DMS53 treated with DMSO at 0.1 percent for 48 hours (cell line): Measurements from ENCODE around the gene ZNF780B.
A peak's percentile ranks its signal among the peaks of the same experiment; 100 is the strongest.

Source experiments
- DNase-seq: peaks from one replicate; lab custom pipeline; 2025; ENCODE audit not compliant: unreplicated experiment; lab: John Stamatoyannopoulos, UW

ZNF780B gene

DNA sequence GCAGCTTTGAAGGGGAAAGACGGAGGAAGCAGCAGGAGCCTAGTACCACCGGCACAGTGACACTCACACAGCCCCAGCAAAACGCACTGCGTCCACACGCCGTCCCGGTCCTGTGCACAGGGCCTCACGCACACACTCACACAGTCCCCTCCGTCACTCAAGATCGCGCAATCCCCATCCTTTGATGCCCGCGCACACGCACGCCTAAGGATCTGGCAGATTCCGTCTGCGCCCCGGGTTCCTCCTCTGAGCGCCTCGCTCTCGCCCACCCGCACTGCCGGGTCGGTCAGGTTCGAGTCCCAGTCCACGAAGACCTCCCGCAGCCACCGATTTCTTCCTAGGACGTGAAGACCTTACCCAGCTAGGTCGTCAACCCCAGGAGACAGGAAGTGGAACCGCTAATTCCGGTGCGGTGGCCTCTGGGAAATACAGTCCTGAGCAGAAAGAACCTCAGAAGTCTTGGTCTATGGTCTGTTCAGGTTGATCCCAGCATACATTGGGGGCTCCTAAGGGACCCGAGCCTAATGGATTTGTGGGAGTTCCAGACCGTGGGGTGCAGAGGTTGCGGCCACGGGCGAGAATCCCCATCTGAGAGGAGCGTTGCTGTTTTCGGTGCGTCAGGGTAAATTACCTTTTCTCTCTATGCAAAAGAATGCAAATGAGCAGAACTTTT, at the start of gene ZNF780B:
Gene ZNF780B, minus strand, starts transcription at position 400 of the 673 bp plus-strand sequence. CDS start 5,899 bp downstream, outside the sequence.
- peak; percentile 67 for DNase-seq

DNA sequence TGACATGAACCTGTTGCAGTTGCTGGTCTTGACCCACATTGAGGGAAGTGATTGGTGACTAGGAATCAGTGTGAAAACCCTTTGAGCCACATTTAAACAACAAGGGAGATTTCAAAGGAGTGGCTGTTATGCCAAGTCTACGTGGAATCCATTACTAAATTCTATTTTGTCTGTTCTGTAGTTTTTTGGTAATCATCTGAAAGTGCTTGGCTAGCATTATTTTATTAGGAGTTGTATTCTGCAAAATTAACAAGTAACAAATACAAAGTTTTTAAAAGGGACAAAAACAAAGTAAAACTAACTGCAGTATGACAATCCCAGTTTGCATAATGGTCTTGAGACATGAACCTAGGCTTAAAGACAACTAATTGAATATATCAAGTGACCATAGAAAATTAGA, 48.7 kb upstream of the ZNF780B start:
- DNase-seq = no peak

DNA sequence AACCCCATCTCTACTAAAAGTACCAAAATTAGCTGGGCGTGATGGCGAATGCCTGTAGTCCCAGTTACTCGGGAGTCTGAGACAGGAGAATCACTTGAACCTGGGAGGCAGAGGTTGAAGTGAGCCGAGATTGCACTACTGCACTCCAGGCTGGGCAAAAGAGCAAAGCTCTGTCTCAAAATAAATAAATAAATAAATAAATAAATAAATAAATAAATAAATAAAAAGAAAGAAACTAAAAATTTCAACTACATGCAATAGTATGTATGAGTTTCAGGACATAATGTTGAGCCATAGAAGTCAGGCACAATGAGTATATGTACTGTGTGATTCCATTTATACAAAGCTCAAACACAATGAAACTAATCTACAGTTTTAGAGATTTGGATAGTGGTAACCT, 47.6 kb upstream of the ZNF780B start:
- no peak for DNase-seq

DNA sequence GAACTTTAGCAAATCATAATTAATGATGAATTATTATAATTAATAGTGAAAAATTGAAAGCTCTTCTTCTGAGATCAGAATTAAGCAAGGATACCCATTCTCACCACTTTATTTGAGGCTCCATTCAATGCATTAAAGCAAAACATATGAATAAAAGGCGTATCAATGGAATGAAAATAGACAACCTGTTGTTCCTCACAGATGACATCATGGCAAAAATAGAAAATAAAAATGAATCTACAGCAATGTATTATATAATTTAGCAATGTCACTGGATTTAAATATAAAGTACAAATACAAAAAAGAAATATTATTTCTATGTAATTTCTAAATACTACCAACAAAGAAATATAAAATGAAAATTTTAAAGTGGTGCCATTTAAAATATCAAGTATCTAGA, 45.8 kb upstream of the ZNF780B start:
- no peak for DNase-seq

DNA sequence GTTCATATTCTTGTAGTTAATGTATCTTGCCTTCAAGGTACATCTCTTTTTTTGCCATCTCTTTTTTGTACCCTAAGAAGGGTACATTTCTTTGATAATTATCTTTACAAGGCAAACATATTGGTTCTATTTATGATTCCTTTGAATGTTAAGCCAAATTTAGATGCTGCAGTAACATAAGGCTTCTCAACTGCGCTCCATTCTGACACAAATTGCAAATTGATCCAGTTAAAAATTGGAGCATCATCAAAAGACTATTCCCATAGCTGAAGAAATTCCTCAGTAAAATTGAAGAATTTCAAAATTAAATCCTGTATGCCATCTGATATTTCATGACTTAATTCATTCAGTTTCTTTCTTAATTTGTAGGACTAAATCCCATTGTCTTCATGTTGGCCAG, 37.4 kb upstream of the ZNF780B start:
- no peak for DNase-seq

DNA sequence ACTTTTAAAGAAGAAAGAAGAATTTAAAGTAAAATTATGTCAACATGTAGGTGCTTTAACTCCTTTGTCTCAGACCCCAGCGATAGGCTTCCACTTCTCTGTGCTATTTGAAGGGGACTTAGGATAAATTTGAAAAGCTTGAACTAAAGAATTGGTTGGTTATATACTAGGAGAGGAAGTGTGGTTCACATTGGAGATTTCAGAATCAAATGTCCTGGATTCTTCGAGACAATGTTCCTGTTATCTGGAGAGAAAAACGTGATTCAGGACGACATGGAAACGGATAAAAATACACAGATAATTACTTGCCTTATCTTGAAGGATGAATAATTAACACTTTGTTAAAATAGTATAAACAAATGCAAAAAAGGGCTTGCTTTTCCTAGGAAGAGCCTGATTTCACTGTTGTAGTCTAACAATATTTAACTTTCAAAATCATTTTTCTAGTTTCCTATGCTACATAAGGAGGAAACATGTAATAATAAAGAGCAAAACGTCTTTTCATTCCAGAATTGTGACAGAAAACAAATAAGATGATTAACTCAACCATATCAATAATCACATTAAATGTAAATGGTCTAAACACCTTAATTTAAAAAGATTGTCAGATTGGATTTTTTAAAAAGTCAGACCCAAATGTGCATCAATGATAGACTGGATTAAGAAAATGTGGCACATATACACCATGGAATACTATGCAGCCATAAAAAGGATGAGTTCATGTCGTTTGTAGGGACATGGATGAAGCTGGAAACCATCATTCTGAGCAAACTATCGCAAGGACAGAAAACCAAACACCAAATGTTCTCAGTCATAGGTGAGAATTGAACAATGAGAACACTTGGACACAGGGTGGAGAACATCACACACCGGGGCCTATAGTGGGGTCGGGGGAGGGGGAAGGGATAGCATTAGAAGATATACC, 35.4 kb upstream of the ZNF780B start:
- no peak for DNase-seq

DNA sequence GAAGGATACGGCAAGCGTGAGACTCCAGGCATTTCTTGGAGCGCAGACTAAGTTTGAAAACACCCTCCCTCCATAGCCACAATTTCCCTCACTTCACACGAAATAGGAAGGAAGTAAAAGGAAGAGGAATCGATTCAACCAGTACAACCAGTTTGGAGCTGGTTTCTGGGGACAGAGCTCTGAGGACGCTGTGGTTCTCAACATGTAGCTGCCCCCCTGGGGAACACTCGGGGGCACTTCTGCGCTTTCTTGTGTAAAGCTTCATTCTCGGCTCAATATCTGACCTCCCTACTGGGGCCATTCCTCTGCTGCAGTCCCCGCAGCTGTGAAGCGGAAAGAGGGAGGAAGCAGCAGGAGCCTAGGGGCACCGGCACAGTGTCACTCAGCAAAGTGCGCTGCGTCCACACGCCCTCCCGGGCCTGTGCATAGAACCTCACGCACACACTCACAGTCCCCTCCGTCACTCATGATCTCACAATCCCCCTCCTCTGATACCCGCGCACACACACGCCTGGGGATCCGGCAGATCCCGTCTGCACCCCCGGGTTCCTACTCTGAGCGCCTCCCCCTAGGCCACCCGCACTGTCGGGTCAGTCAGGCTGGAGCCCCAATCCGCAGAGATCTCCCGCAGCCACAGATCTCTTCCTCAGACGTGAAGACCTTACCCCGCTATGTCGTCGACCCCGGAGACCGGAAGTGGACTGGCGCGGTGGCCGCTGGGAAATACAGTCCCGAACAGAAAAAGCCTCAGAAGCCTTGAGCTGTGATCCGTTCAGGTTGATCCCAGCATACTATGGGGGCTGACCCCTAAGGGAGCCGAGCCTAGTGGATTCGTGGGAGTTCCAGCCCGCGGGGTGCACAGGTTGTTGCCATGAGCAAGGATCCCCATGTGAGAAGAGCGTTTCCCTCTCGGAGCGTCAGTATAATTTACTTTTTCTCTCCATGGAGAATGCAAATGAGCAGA, 34.5 kb upstream of the ZNF780B start, which contains the start of gene ZNF780A:
Gene ZNF780A, minus strand, starts transcription at position 703 of the 964 bp plus-strand sequence. CDS start 6,190 bp downstream, outside the sequence.
- peak; percentile 62 for DNase-seq

DNA sequence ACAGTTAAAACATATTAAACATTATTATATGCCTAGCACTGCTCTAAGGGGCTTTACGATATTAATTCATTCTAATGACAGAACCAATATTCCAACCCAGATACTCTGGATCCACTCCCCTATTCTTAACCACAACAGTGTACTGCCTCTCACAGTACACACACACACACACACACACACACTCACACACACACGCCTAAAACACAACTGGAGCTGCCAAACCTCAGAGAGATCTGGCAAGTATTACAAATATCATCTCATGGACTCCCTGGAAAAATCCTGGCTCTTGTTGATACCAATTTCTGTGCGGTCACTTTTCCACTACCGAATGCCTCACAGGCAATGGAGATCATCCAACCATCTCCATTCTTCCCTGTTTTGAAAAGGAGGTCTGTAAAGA, 33.4 kb upstream of the ZNF780B start:
- DNase-seq = no peak

DNA sequence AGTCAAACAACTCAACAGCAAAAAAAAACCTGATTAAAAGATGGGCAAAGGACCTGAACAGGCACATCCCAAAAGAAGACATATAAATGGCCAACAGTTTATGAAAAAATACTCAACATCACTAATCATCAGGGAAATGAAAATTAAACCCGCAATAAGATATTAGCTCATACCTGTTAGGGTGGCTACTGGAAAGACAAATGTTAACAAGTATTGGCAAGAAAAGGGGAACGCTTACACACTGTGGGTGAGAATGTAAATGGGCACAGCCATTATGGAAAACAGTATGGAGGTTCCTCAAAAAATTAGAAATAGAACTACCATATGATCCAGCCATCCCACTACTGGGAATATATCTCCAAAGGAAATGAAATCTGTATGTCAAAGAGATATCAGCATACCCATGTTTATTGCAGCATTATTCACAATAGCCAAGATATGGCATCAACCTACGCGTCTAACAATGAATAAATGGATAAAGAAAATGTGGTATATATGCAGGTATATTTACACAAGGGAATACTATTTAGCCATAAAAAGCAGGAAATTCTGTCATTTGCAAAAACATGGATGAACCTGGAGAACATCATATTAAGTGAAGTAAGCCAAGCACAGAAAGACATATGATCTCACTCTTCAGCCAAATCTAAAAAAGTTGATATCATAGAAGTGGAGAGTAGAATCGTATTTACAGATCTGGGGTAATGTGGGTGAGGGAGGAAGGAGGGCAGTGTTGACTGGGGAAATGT, 32.4 kb upstream of the ZNF780B start:
- DNase-seq = no peak

DNA sequence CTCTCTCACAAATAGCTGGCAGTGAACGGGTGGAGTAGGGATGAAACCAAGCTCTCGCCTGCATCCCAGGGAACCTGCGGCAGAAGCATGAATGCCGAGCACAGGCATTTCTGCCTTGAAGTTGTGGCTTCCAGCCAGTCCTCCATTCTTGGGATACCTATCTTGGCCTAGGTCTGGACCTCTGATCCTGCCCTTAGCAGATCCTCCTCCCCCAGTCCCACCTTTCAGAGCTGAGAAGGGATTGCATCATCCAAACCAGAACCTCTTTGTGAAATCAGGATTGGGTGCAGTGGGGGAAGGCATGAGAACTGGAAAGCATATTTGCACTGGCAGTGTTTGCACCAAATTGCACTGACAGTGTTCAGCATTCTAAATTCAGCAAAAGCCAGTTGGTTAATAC, 28.9 kb upstream of the ZNF780B start:
- DNase-seq = no peak

DNA sequence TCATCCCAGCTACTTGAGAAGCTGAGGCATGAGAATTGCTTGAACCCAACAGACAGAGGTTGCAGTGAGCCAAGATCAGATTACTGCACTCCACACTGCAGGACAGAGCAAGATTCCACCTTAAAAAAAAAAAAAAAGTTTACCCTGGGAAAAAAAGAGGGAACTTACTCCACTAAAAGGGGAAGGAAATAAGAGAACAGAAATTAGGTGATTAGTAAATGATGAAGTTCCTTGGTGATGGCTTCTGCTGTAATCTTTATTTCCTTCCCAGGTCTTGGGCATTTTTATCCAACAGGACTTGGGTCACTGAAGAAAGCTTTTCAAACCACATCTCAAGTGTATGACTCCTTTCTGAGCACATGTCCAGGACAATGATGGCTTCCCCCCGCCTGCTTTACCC, 25.4 kb upstream of the ZNF780B start:
- no peak for DNase-seq

DNA sequence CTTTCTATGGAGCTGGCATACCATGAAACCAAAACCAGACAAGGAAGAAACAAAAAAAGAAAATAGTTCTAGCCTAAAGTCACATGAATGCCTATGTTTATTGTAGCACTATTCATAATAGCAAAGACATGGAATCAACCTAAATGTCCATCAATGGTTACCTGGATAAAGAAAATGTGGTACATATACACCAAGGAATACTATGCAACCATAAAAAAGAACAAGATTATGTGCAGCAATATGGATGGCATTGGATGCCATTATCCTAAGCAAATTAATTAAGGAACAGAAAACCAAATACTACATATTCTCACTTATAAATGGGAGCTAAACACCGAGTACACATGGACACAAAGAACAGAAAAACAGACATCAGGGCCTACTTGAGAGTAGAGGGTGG, 24.3 kb upstream of the ZNF780B start:
- no peak for DNase-seq

DNA sequence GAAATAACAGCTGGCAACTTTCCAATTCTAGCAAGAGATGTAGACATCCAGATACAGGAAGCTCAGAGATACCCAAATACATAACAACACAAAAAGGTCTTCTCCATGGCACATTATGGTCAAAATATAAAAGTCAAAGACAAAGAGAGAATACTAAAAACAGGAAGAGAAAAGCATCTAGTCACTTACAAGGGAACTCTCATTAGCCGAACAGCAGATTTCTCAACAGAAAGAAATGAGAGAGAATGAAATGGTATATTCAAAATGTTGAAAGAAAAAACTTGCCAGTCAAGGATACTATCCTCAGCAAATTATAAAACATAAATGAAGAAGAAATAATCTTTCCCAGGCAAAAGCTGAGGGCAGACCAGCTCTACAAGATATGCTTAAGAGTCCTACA, 22.3 kb upstream of the ZNF780B start:
- DNase-seq = no peak

DNA sequence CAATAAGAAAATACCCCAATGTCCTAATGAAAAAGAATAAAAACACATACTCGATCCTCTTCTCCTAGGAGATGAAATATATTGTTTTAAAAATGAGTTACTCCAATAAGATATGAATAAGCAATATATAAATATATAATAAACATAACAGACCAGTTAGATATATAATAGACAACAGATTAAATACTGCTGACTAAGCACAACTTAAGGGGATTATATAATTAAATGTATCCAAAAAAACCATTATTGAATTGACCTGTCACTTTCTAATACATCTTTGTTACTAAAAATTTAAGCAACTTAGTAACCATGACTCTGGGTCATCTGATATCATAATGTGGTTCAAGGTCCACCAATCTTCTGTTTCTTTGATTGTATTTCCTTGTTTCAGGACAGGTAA, 14.0 kb upstream of the ZNF780B start:
- DNase-seq = no peak

DNA sequence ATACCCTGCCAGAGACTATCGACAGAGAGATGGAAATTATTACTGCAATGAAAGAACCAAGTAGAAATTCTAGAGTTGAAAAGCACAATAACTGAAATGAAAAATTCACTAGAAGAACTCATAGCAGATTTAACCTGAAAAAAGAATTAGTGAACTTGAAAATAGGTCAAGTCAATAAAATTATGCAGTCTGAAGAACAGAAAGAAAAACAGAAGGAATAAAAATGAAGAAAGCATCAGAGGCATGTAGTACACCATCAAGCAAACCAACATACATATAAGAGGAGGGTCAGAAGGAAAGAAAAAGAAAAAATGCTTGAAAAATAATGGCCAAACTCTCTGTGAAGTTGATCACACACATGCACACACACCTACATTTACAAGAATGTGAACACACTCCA, 3.6 kb upstream of the ZNF780B start:
- DNase-seq = no peak

DNA sequence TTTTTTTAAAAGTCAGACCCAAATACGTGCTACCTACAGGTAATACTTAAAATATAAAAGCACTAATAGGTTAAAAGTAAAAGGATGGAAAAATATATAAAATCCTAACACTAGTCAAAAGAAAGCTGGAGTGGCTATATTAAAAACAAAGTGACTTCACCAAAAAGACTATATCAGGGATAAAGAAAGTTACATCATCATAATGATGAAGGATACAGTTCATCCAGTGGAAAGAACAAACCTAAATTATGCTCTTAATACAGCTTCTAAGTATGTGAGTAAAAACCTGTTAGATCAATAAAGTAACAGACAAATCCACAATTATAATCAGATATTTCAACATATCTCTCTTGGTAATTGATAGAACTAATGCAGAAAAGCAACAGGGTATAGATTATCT, 1.1 kb upstream of the ZNF780B start:
- DNase-seq = no peak

DNA sequence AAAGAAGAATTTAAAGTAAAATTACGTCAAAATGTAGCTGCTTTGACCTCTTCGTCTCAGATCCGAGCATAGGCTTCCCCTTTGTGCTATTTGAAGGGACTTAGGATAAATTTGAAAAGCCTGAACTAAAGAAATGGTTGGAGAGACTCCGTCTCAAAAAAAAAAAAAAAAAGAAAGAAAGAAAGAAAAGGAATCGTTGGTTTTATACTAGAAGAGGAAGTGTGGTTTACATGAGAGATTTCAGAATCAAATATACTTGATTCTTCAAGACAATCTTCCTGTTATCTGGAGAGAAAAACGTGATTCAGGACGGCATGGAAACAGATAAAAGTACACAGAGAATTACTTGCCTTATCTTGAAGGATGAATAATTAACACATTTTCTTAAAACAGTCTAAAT, 474 bp upstream of the ZNF780B start:
- no peak for DNase-seq

DNA sequence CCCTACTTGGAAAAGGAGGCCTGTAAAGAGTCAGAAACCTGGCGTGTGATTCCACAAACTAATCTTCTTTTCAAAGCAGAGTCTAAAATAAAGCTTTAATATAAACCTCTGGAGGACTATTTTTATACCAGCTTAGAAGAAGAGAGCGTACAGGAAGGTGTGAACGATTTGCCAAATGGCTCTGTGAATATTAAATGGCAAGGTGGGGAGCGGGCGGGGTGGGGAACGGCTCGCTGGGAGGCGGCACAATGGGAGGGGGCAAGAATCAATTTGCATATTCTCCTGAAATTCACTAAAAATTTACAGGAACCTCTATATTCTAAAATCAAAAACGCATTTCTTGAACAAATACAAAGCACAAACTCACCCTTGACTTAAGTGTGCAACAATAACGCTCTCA, 982 bp downstream of the ZNF780B start:
- DNase-seq = no peak

DNA sequence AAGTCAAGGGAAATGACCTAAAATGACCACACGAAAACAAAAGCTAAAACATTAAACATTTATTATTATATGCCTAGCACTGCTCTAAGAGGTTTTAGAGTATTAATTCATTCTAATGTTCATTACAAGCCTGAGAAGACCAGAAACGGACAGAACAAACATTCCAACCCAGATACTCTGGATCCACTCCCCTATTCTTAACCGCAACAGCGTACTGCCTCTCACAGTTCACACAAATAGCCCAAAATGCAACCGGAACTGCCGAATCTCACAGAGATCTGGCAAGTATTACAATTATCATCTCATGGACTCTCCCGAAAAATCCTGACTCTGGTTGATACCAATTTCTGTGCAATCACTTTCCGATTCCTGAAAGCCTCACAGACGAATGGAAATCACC, 1.4 kb downstream of the ZNF780B start:
- DNase-seq = no peak

DNA sequence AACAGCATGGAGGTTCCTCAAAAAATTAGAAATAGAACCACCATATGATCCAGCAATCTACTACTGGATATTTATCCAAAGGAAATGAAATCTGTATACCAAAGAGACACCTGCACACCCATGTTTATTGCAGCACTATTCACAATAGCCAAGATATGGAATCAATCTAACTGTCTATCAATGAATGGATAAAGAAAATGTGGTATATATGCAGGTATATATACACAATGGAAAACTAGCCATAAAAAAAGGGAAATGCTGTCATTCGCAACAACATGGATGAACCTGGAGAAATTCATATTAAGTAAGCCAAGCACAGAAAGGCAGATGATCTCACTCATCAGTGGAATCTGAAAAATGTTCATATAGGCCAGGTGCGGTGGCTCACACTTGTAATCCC, 2.5 kb downstream of the ZNF780B start:
- no peak for DNase-seq
